Neural progenitor cell (in vitro differentiated cells): ENCODE data around the gene CREB3L4.

Experiments used
- EZH2 ChIP-seq: fragments of 200-600 bp; sonication (generic); IDR thresholded peaks from 2 replicates; pipeline ENCODE4 v1.6.1; 2017; ENCODE audit warnings: antibody characterized with exemption, mild to moderate bottlenecking, moderate library complexity
- TF ChIP-seq, protein P1 (sequence below): fragments of 200-600 bp; sonication (generic); IDR thresholded peaks from 2 replicates; pipeline ENCODE4 v1.5.1; 2017; ENCODE audit warnings: antibody characterized with exemption, mild to moderate bottlenecking

DNA sequence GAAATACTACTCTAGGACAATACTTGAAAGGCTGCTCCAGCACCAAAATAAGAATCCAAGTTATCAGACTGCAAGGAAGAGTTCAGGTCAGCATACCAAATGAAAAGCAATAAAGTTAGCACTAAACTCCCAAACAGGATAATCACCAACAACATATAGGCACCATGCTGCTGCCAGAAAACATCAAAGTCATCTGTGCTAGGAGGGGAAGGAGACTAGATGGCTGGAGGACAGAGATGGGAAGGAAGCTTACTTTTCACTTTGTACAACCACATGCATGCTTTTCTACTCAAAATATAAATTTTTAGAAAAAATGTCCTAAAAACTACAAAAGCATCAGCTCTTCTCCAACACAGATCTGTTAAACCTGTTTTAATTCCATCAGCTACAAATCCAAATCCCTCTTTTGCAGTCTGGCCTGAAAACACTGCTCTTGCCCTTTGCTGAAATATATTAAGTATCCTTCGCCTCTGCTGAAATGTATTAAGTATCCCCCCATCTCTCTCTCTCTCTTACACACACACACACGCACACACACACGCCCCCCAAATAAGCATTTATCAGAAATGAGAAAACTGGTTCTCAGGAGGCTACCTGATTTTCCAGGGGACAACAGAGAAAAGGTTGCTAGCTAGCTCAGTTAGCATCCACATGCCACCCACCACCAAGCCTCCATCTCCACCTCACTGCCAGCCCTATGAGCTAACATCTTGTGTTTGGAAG, 46.5 kb upstream of the CREB3L4 start:
- TF ChIP-seq, protein P1, sequence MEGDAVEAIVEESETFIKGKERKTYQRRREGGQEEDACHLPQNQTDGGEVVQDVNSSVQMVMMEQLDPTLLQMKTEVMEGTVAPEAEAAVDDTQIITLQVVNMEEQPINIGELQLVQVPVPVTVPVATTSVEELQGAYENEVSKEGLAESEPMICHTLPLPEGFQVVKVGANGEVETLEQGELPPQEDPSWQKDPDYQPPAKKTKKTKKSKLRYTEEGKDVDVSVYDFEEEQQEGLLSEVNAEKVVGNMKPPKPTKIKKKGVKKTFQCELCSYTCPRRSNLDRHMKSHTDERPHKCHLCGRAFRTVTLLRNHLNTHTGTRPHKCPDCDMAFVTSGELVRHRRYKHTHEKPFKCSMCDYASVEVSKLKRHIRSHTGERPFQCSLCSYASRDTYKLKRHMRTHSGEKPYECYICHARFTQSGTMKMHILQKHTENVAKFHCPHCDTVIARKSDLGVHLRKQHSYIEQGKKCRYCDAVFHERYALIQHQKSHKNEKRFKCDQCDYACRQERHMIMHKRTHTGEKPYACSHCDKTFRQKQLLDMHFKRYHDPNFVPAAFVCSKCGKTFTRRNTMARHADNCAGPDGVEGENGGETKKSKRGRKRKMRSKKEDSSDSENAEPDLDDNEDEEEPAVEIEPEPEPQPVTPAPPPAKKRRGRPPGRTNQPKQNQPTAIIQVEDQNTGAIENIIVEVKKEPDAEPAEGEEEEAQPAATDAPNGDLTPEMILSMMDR, result no peak
- no peak for TF ChIP-seq EZH2
